Activated CD8-positive, alpha-beta memory T cell treated with anti-CD3 and anti-CD28 coated beads, Interleukin-2, amount 50 U/mL, for 48 hours (primary cell): Measurements from ENCODE around the gene PTPRM.

ENCODE experiments used
- DNase-seq: peaks from one replicate; pipeline ENCODE4 v3.0.0-alpha.2; 2020

The PTPRM gene

DNA sequence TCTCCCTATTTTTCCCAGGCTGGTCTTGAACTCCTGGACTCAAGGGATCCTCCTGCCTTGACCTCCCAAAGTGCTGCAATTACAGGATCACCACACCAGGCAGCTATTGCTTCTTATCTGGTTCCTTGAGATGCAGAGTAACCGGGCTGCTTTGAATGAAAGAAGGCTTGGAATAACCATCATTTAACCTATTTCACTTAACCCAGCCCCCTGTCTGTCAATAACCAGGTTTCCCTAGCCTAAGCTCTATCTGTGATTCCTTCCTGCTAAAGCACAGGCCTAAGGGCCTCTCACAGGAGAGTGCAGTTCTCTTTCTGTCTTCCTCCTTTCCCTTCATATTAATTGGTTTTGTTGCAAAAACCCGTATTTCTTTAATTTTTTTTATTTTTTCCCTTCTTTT is 648.6 kb downstream of the PTPRM start:
- DNase-seq = no peak

DNA sequence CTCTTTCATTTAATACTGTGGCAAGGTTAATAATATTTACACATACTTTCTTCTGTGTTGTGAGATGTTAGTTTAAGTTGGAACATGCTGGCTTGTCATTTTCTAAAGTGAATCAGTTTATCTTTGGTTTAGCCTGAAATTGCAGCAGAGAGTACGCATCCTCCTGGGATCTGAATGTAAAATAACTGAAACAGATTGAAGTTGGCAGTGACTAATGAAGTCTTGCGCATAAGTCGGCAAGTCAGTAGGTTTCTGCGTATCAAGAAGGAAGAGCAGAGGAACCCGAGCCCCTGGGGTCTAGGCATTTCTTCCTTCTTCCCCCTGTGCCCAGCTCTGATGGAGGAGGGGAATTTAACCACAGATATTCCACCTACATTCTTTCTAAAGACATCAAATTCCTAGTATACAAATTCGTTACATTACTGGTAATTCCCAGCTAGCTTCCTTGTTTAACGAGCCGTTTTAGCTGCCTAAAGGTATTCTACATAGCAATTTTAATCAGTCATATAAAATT is 650.0 kb downstream of the PTPRM start:
- no peak for DNase-seq

DNA sequence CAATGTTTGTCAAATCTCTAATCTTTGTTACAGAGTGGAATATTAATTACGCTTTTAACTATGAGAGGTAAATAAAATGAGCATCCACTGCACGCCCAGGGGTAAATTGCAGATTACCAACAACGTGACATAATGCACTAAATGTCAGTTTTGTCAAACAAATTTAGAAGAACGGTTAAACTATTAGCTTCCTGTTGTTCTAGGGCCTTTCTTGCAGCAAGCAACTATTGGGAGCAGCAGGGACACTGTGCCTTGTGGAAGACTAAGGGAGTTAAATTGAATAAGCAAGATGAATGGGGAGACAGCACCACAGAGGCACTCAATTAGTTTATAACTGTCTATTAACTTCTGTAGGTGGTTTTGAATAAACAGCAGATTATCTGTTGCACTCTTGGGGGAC is 651.1 kb downstream of the PTPRM start:
- DNase-seq = no peak

DNA sequence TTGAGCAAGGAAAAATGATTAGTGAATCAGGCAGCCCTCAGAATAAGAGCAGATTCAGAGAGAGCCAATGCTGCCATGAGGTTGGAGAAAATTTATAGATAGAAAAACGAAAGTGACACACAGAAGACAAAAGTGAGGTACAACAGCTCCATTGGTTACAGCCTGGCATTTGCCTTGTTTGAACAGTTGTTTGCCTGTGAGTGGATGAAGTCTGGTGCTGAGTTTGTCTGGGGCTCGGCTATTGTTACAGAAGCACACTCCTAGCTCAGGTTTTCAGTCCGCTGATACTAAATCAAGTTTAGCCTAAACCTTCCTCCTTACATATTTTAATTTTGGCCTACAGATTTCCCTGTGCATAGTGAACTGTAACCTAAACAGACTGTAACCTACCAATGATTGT is 654.3 kb downstream of the PTPRM start:
- no peak for DNase-seq

DNA sequence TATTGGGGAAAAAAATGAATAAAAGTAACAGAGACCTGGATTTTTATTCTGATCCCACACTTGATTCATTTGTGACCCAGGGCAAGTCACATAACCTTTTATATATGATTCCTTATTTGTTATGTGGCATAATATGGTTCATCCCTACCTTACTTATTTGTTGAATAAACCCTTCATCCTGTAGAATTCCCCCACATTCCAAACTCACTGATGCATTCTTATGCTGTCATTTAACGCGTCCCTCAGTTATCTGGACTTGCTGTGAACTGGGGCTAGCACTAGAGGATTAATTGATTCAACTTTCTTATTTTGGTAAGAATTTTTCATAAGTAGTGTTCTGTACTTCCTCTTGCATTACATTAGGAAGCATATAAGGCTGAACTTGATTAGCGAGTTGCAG is 657.5 kb downstream of the PTPRM start:
- no peak for DNase-seq

DNA sequence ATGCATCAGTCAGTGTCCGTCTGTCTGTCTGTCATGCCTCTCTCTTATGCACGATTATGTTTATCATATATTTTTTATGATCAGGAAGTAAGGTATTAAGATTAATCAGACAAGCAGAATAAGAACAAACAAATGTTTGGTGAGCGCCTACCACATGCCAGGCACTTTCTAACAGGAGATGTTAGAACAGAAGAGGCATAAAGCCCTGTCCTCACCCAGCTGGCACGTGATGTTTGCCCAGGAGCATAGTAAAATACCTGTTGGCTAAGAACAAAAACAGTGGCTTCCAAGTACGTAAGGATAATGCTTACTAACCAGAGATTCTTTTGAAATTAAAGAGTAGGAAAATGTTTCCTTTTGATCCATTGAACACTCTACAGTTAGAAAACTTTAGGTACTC is 661.9 kb downstream of the PTPRM start:
- no peak for DNase-seq

DNA sequence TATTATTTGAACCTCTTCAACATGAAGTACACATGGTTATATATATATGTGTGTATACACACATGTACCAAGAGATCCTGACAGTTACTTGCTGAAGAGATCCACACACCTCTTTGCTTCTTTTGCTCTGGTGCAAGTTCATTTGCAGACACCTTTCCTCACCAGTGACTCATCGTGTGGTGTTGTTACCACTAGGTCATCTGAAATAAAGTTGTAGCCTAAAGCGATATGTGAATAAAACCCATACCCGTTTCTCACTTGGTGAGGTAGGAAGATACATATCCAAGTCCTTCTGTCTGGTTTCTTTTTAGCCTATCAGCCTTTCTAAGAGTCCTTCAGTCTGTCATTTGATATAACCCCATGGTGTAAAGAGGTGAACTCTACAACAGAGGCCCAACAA is 662.7 kb downstream of the PTPRM start:
- DNase-seq = no peak

DNA sequence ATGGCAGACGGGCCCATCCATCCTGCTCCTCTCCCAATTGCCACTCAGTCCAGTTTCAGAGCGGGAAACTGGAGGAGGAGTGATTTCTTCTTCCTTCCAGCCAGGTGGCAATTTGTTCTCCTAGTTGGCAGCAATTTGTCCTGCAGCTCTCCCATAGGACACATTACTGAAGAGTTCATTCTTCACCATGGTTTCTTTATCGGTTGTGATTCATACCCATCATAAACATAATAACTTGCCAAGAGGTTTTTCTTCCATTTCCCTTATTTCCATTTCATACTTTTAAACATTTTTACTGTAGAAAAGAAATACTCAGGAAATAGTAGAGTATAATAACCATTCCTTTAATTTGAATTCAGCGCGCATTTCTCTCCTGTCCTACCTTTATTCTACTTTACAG is 664.2 kb downstream of the PTPRM start:
- no peak for DNase-seq

DNA sequence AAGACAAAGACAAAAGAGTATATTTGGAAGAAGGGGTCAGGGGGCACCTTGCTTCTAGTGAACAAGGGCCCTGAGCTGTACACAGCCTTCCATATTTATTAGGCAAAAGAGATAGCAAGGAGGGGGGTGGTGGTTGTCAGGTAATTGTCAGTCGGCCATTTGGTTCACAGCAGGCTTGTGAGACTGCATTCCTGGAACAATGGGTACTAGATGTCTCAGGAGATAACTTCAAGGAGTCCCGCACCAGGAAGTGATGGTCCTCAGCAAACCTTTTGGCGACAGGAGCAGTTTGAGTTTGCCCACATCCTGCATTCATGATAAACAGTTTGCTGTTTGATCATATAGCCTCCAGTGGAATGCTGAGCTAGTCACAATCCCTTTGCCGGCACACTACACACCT is 665.7 kb downstream of the PTPRM start:
- DNase-seq = no peak

DNA sequence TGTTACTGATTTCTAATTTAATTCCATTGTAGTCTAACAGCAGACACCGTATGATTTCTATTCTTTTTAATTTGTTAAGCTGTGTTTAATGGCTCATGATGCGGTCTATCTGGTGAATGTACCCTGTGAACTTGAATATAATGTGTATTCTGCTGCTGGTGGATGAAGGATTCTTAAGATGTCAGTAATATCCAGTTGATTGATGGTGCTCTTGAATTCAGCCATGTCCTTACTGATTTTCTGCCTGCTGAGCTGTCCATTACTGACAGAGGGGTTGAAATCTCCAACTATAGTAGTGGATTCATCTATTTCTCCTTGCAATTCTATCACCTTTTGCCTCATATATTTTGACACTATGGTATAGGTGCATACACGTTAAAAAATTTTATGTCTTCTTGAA is 668.8 kb downstream of the PTPRM start:
- DNase-seq = no peak

DNA sequence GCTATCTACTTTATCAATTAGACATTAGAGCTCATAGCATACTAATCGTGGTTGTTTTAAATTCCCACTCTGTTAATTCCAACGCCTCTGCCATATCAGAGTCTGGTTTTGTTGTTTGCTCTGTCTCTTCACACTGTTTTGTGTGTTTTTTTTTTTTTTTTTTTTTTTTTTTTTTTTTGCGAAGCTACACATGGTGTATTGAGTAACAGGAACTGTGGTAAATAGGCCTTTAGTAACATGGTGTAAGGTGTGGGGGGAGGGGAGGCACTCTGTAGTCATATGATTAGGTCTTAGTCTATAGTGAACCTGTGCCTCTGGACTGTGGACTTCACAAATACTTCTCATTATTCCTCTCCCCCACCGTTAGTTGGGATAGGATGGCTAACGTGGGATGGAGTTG is 671.4 kb downstream of the PTPRM start:
- no peak for DNase-seq

DNA sequence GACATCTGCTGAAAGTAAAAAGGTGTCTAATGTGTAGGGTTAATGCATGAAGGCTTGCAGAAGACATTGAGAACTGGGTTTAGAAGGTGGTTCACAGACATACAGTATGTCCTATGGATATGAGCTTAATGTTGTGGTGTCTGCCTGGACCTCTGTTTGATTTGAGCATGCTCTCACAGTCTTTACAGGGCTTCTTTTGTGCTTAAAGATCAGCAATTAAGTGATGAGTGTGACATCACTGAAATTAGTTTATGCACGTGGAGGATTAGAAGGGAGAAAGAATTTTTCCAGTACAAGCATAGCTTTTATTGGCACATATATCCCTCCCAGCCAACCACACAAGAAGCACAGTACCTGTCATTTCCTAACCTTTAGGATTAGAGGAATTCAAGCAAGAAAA is 674.6 kb downstream of the PTPRM start:
- no peak for DNase-seq

DNA sequence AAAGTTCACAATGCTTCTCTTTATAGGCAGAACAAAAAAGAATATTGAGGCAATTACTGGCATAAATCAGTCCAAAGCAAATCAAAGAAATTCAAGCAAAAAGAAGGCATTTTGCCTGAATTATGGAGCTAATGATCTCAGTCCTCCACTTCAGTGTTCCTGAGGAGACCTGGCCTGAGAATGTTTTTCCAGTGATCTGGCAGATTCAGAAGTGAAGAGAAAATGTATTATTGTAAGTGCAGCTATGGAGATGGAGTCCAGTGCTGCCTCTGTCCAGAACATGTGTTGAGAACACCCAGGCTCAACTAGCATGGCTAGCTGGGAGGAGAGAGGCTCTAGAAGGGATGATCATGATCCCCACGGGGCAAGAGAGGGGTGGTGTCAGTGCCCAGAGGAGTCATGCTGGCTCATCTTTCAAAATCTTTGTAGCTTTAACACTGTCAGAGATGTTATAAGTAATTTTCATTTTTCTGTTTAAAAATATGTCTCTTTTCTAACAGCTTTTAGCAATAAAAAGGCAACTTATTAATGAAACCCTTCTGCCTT is 675.1 kb downstream of the PTPRM start:
- no peak for DNase-seq

DNA sequence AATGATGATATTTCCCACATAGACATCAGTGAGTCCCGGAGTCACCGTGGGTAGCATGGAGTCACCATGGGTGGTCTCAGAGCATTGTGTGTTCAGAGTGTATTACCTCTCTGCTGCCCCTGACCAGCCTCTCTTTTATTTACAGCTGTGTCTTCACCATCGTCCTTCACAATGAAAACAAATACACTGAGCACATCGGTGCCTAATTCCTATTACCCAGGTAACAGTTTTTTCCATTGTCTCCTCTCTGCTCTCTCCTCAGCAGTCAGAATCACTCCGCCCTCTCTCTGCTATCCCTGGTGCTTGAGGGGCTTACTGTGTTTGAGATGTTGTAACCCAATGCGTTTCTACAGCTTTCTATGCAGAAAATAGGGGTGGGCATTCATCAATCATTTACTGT is 680.6 kb downstream of the PTPRM start:
- DNase-seq = no peak

DNA sequence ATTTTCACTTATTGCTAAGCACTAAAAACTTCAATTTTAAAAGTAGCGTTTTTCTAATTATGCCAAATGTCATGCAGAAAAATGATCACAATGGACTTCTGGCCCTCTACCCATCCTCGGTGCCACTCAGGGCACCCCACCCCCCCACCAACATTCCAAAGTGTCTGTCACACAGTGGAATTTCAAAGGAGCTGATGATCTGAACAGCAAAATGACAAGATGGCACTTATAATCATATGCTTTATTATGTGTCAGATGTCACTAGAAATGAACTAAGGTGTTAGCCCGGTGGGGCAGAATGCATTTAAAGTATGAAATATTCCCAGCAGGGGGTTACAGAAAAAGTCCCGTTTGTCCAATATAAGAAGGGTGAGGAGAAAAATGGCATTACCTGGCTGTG is 681.5 kb downstream of the PTPRM start:
- DNase-seq = no peak

DNA sequence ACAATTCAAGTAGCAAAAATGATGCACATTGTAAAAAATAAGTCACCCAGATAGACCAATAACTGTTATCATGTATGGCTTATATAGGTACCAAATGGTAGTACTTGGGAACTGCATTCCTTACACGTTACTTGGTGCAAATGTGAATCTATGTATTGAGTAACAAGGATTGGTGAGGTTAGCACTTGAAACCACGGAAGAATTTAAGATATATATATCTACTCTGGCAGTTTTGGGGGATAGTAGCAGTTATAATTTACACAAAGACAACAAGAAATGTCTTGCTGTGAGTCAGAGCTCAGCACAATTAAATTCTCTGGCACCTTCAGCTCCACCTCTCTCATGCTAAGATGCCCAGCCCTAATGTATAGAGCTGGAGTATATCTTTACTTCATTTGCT is 682.7 kb downstream of the PTPRM start:
- DNase-seq = no peak

DNA sequence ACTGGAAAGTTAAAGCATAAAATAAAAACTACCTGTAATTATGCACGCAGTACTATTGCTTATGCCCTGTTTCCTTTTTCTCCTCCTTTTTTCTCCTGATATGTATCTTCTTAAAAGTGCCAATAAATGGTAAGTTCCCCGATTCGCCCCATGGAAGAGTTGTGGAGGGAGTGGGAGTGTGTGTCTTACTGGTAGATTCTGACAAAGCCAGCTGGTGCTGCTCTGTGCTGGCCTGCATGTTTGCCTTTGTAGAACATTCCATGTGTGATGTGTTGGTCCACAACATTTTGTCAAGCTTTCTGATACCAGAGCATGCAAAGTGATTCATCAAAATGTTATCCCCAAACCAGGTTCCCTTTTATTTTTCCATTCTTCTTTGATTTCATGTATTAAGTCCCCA is 685.3 kb downstream of the PTPRM start:
- no peak for DNase-seq

DNA sequence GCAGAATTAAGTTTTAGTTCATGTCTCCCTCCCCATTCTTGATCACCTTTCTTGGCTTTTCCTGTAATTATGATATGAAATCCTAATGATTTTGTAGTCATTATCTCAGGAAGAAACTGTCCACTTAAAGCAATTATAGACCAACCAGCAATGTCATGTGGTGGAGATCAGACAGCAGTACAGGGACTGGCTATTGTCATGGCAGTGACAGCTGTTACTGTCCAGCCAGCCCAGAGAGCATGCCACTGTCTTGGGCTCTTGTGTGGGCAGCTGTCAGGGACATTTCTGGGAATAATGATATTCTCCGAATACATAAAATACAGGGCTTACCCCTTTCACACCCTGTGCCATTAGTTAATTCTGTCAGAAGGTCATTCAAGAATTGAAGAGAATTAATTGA is 686.8 kb downstream of the PTPRM start:
- DNase-seq = no peak

DNA sequence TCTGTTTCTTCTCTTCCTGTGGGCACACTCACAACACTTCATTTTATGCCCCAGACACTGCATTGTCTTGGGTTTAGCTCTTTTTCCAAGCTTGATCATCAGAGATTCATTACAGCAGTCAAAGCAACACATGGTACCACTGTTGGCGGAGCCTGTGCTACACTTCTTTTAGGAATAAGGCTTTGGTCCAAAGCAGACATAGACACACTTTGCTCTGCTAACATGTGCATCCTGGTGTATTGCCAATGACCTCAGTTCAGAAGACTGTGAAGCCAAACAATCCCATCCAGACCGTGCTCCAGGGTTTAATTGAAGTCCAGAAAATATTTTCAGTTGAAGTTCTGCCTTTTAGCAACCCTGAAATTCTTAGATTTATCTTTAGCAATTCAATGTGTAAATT is 687.5 kb downstream of the PTPRM start:
- no peak for DNase-seq

DNA sequence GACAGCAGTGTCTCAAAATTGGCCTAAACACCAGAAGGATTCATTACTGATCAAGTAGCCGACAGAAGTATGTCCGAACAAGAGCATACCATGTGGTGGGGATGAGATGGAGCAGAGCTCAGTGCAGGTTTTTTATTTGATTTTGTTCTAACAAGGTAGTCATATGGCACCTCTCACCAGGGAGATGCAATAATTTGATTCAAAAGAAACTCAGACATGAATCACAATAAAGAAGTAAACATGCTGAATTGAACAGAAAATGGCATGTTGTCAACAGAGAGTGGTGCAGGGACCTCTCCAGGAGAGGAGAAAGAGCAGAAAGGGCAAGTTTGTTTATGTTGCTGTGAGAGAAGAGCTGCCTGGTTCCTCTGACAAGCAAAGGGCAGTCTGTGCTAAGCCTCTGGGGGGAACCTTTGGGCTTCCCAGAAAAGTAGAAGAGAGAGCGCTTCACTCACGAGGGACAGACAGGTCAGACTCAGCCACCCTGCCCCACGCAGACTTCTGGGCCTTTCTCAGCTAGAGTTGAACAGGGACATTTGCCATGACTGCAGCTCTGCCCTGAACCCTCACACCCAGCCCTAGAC is 690.8 kb downstream of the PTPRM start:
- no peak for DNase-seq

DNA sequence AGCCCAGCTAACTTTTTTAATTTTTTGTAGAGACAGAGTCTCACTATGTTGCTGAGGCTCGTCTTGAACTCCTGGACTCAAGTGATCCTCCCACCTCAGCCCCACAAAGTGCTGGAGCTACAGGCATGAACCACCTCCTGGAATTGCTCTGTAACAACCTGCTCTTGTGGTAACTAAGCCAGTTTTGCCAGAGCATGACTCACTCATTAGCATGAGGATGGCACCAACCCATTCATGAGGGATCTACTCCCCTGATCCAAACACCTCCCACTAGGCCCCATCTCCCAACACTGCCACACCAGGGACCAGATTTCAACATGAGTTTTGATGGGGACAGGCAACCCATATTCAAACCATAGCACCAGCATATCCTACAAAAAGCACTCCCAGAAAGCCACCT is 693.2 kb downstream of the PTPRM start:
- no peak for DNase-seq

DNA sequence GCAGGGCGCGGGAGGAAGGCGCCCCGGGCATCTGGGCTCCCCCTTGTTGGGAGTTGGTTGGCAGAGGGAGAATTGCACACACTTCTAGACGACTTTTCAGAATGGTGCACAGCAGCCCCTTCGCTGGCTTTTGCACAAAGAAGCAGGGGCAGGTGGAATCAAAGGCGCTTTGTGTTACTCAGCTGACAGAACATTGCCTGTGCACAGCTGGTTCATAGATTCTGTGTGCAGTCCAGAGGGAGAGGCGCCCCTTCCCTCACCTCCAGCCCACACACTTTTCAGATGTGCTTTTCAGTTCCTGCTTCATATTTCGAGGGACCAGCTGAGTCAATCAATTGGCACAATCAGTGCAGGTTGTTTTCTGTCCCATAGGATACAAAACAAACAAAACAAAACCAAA is 693.7 kb downstream of the PTPRM start:
- no peak for DNase-seq

DNA sequence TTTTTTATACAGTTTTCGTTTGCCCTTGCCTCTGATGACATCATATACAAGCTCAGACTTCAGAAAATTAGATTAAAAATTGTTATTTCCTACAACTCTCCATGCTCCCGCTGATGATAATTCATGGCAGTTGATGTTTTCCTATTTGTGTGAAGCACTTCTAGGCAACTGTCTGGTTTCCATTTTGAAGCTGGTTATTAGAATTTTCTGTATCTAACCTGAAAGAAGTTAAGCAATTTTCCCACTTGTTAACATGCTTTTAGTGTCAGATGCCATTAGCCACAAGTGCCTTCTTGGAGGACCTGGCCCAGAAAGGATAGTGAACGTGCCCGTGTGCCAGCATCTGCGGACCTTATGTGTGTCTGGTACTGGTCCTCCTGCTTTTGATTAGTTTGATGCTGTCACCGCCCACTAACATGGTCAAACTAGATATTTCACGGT is 694.6 kb downstream of the PTPRM start:
- DNase-seq = no peak

DNA sequence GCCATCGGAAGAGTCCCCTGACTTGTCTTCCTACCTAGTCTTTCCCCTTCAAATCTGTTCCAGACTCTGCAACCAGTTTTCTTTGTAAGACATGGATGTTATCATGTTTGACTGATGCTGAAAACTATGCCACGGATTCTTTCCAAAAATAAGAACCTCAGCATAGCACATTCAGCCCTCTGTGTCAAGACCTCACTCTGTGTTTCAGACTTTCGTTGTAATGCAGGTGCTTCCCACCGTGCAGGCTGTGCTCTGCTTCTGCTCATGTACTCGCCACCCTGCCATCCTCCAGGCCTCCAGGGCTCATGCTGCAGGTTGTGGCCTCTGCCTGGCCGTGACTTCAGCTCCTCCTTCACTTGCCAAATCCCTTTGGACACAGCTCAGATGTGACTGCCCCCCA is 695.1 kb downstream of the PTPRM start:
- DNase-seq = no peak

DNA sequence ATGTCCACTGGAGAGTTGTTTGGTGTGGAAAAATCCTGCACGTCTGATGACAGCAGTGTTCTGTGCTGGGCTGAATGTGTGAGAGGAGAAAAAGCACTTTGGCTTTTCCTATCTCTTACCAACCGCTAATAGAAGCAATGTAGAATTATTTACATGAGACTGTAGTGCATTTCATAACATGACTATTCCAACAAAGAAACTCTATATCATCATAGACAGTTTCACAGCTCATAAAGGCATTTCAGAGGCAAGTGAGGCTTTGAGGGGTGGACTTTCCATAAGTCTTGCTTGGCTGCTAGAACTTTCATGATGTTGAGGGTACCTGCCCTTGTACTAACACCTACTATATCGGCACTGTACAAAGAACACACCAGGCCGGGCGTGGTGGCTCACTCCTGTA is 697.0 kb downstream of the PTPRM start:
- no peak for DNase-seq
